Mesenchymal stem cell (in vitro differentiated cells and primary cell): ENCODE measurements around the gene RAB11FIP4.

Experiments used
- DNase-seq: peaks from one replicate; pipeline ENCODE4 v3.0.0-alpha.2; 2013
- H2AFZ ChIP-seq: one replicate; pipeline ENCODE4 v1.6.1; 2013; ENCODE audit warnings: low read depth, mild to moderate bottlenecking, control low read depth, inconsistent platforms, low read length, moderate library complexity
- H2AK5ac ChIP-seq: 2 replicates; pipeline ENCODE4 v1.6.1; 2013; ENCODE audit warnings: low read length, moderate library complexity, mild to moderate bottlenecking, inconsistent platforms; ENCODE audit not compliant: severe bottlenecking
- H2BK120ac ChIP-seq: one replicate; pipeline ENCODE4 v1.6.1; 2013; ENCODE audit warnings: low read depth, mild to moderate bottlenecking, inconsistent platforms, low read length, moderate library complexity
- H2BK12ac ChIP-seq, 2 experiments: one replicate each; pipeline ENCODE4 v1.6.1; 2013; ENCODE audit warnings: inconsistent platforms in 2 of 2, low read length in 2 of 2, mild to moderate bottlenecking in 2 of 2, moderate library complexity in 2 of 2, control low read depth in 1 of 2
- H2BK15ac ChIP-seq: one replicate; pipeline ENCODE4 v1.6.1; 2013; ENCODE audit warnings: mild to moderate bottlenecking, low read depth, inconsistent platforms; ENCODE audit not compliant: poor library complexity, severe bottlenecking
- H2BK5ac ChIP-seq: 2 replicates; pipeline ENCODE4 v1.6.1; 2013; ENCODE audit warnings: low read depth, mild to moderate bottlenecking, low read length, control low read depth, inconsistent platforms; ENCODE audit not compliant: poor library complexity, severe bottlenecking
- H3K14ac ChIP-seq, 2 experiments: one replicate each; pipeline ENCODE4 v1.6.1; 2013; ENCODE audit warnings: inconsistent platforms in 2 of 2, low read length in 2 of 2, control low read depth in 1 of 2, mild to moderate bottlenecking in 1 of 2, moderate library complexity in 1 of 2
- H3K18ac ChIP-seq, 2 experiments: one replicate each; pipeline ENCODE4 v1.6.1; 2013; ENCODE audit warnings: inconsistent platforms in 2 of 2, low read length in 2 of 2, control low read depth in 1 of 2, low read depth in 1 of 2, mild to moderate bottlenecking in 1 of 2
- H3K23ac ChIP-seq, 2 experiments: one replicate each; pipeline ENCODE4 v1.6.1; 2013; ENCODE audit warnings: inconsistent platforms in 2 of 2, low read length in 2 of 2, mild to moderate bottlenecking in 2 of 2, moderate library complexity in 2 of 2, control low read depth in 1 of 2
- H3K27ac ChIP-seq: 2 replicates; pipeline ENCODE4 v1.5.1; 2013; ENCODE audit warnings: mild to moderate bottlenecking, moderate library complexity, low read length, control low read depth, inconsistent platforms; ENCODE audit not compliant: poor library complexity, severe bottlenecking
- H3K27me3 ChIP-seq, 2 experiments: 2 replicates each; pipeline versions ENCODE4 v1.6.1 to v1.7.0; 2013; ENCODE audit warnings: low read length in 2 of 2, mild to moderate bottlenecking in 2 of 2, moderate library complexity in 2 of 2, control low read depth in 1 of 2, inconsistent platforms in 1 of 2; ENCODE audit not compliant: control insufficient read depth in 1 of 2, insufficient read depth in 1 of 2
- H3K36me3 ChIP-seq, 2 experiments: 2 replicates each; pipeline versions ENCODE4 v1.6.1 to v1.7.0; 2013; ENCODE audit warnings: low read length in 2 of 2, control low read depth in 1 of 2, inconsistent platforms in 1 of 2, low read depth in 1 of 2, mild to moderate bottlenecking in 1 of 2; ENCODE audit not compliant: insufficient read depth in 2 of 2, control insufficient read depth in 1 of 2
- H3K4ac ChIP-seq, 2 experiments: one replicate each; pipeline ENCODE4 v1.6.1; 2013; ENCODE audit warnings: inconsistent platforms in 2 of 2, low read length in 2 of 2, mild to moderate bottlenecking in 2 of 2, moderate library complexity in 2 of 2, control low read depth in 1 of 2, low read depth in 1 of 2
- H3K4me1 ChIP-seq: 2 replicates; pipeline ENCODE4 v1.6.1; 2013; ENCODE audit warnings: low read depth, low read length, control low read depth; ENCODE audit not compliant: control insufficient read depth, insufficient read depth
- H3K4me2 ChIP-seq: 2 replicates; pipeline ENCODE4 v1.6.1; 2013; ENCODE audit warnings: low read length, mild to moderate bottlenecking, inconsistent platforms; ENCODE audit not compliant: poor library complexity, severe bottlenecking
- H3K4me3 ChIP-seq, 2 experiments: 2 replicates each; pipeline versions ENCODE4 v1.5.1 to v1.7.0; 2013; ENCODE audit warnings: low read length in 2 of 2, mild to moderate bottlenecking in 2 of 2, control low read depth in 1 of 2, low read depth in 1 of 2; ENCODE audit not compliant: insufficient read depth in 1 of 2
- H3K79me1 ChIP-seq: replicated peaks from 2 replicates; pipeline ENCODE4 v1.6.1; 2013; ENCODE audit warnings: mild to moderate bottlenecking, control low read depth, low read length, inconsistent platforms; ENCODE audit not compliant: poor library complexity, severe bottlenecking
- H3K9ac ChIP-seq: 2 replicates; pipeline ENCODE4 v1.7.0; 2013; ENCODE audit warnings: mild to moderate bottlenecking, low read length, moderate library complexity
- H3K9me3 ChIP-seq: 2 replicates; pipeline ENCODE4 v1.7.0; 2013; ENCODE audit warnings: mild to moderate bottlenecking, low read length; ENCODE audit not compliant: control insufficient read depth
- H4K8ac ChIP-seq: one replicate; pipeline ENCODE4 v1.6.1; 2013; ENCODE audit warnings: inconsistent platforms, mild to moderate bottlenecking, low read length, moderate library complexity
- H4K91ac ChIP-seq: one replicate; pipeline ENCODE4 v1.6.1; 2013; ENCODE audit warnings: mild to moderate bottlenecking, low read length, inconsistent platforms
- WGBS: methylation state at CpG from one replicate; pipeline ENCODE4 v1.1.7; 2013; ENCODE audit warnings: mixed read lengths; 5-methylcytosine and 5-hydroxymethylcytosine counted together

The RAB11FIP4 gene

GRCh38 chr17:31431852-31432658 is 40.6 kb downstream of the RAB11FIP4 start:
- H4K8ac ChIP-seq = no peak overlapping the region
- H2BK12ac ChIP-seq = no peak overlapping the region
- H2BK5ac ChIP-seq = no peak overlapping the region
- H2AFZ ChIP-seq = no peak overlapping the region
- H3K9me3 ChIP-seq = no peaks in the 10 kb centered on the region
- H3K79me1 ChIP-seq = no peaks in the 10 kb centered on the region
- WGBS = 58% methylated on average over 14 of the region's 16 CpGs
- no peak overlapping the region for H3K27ac ChIP-seq
- H3K9ac ChIP-seq = no peak overlapping the region
- H3K4ac ChIP-seq = no peak overlapping the region
- H3K4me2 ChIP-seq = no peak overlapping the region
- peaks cover 64 to 69% of the 10 kb centered on the region in 2 experiments for H3K27me3 ChIP-seq
- DNase-seq = no peak
- no peak overlapping the region for H2AK5ac ChIP-seq
- no peak overlapping the region for H3K4me3 ChIP-seq
- H4K91ac ChIP-seq = no peak overlapping the region
- H3K14ac ChIP-seq = no peak overlapping the region
- peaks cover 1% of the 10 kb centered on the region for H3K4me1 ChIP-seq
- no peaks in the 10 kb centered on the region for H3K36me3 ChIP-seq
- no peak overlapping the region for H2BK15ac ChIP-seq
- no peak overlapping the region for H2BK120ac ChIP-seq
- H3K18ac ChIP-seq = no peak overlapping the region
- H3K23ac ChIP-seq = no peak overlapping the region

DNA sequence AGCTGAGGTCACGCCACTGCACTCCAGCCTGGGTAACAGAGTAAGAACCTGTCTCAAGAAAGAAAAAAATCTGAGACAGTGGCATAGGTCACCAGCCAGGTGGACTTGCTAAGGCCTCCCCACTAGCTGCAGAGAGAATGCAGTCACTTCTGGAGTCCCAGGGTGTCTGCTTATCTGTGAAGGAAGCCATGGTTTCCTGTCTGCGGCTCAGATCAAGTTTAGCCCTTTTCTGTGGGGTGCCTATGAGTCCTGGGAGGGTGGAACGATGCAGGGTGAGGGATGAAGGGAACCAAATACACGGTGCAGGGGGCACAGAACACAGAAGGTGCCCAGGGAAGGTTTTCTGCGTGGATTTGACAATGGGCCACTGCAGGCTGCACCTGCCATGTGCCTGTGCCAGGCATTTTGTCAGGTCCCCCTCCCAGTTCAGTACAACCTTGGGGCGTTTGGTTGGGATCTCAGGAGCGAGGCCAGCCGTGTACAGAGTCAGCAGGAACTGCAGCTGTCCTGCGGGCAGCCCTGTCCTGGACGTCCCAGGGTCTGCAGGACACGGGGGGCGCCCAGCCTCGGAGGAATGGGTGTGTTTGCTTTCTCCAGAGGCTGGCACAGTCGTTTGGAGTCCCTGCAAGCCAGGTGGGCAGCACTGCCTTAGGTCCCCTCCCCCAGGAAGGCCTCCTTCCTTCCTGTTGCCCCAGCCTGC is 41.8 kb downstream of the RAB11FIP4 start:
- WGBS = 71% methylated on average over 14 of the region's 14 CpGs
- no peaks in the 10 kb centered on the region for H3K36me3 ChIP-seq
- no peak overlapping the region for H3K9ac ChIP-seq
- no peaks in the 10 kb centered on the region for H3K9me3 ChIP-seq
- no peaks in the 10 kb centered on the region for H3K79me1 ChIP-seq
- no peak overlapping the region for H3K4me2 ChIP-seq
- H4K91ac ChIP-seq = no peak overlapping the region
- DNase-seq = no peak
- no peak overlapping the region for H2BK12ac ChIP-seq
- H3K14ac ChIP-seq = no peak overlapping the region
- H3K4me1 ChIP-seq = peaks cover 3% of the 10 kb centered on the region
- peaks cover 61 to 67% of the 10 kb centered on the region in 2 experiments for H3K27me3 ChIP-seq
- no peak overlapping the region for H2BK120ac ChIP-seq
- no peak overlapping the region for H3K4me3 ChIP-seq
- no peak overlapping the region for H2AFZ ChIP-seq
- no peak overlapping the region for H3K23ac ChIP-seq
- no peak overlapping the region for H2BK15ac ChIP-seq
- H3K4ac ChIP-seq = no peak overlapping the region
- no peak overlapping the region for H2BK5ac ChIP-seq
- H4K8ac ChIP-seq = no peak overlapping the region
- no peak overlapping the region for H3K18ac ChIP-seq
- H2AK5ac ChIP-seq = no peak overlapping the region
- H3K27ac ChIP-seq = no peak overlapping the region

DNA sequence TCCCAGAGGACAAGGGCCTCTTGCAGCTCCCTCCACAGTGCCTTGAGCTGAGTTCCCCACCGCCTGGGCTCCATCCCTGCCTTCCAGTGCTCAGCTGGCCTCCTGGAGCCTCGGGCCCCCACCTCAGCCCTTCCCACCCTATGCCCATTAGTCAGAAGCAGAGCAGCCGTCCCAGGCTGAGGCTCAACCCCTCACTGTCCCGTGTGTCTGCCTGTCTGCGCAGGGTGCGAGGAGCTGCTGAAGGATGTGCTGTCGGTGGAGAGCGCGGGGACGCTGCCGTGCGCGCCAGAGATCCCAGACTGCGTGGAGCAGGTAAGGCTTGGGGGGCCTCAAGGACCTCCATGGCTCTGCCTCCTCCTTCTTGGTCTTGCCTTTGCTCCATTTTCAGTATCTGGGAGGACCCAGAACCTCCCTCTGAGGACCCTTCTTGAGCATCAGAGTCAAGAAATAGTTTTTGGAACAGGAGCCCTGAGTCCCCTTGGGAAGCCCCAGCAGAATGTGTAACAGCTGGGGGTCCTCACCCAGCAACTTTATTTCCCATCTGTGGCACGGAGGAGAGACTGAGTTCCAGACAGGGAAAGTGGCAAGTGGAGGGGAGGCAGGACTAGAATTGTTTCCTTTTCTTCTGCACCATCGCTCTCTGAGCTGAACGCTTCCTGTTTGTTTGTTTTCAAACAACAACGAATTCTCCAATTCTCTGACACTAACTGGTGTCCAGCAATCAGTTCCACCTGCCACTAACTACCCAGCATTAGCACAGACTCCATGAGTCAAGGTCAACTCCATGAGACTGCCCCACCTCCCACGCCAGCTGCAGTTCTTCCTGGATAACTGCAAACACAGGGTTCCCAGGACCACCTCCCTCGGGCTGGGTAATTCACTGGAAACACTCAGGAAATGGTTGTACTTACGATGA is 42.6 kb downstream of the RAB11FIP4 start:
- H3K4ac ChIP-seq = no peak overlapping the region
- no peak overlapping the region for H2AFZ ChIP-seq
- H3K79me1 ChIP-seq = no peaks in the 10 kb centered on the region
- H3K9ac ChIP-seq = no peak overlapping the region
- WGBS = 81% methylated on average over 20 of the region's 21 CpGs
- H2BK120ac ChIP-seq = no peak overlapping the region
- H4K8ac ChIP-seq = no peak overlapping the region
- peaks cover 58 to 67% of the 10 kb centered on the region in 2 experiments for H3K27me3 ChIP-seq
- H2BK12ac ChIP-seq = no peak overlapping the region
- H2BK15ac ChIP-seq = no peak overlapping the region
- no peak overlapping the region for H3K18ac ChIP-seq
- H3K36me3 ChIP-seq = no peaks in the 10 kb centered on the region
- no peak overlapping the region for H2BK5ac ChIP-seq
- no peaks in the 10 kb centered on the region for H3K9me3 ChIP-seq
- H3K4me2 ChIP-seq = no peak overlapping the region
- H3K4me1 ChIP-seq = peaks cover 3% of the 10 kb centered on the region
- no peak overlapping the region for H3K4me3 ChIP-seq
- no peak overlapping the region for H3K23ac ChIP-seq
- H2AK5ac ChIP-seq = no peak overlapping the region
- no peak for DNase-seq
- H3K14ac ChIP-seq = no peak overlapping the region
- H4K91ac ChIP-seq = no peak overlapping the region
- no peak overlapping the region for H3K27ac ChIP-seq

GRCh38 chr17:31434727-31435050 is 43.2 kb downstream of the RAB11FIP4 start:
- Histone ChIP-seq H3K36me3 (no peaks in the 10 kb centered on the region), H3K4ac (no peak overlapping the region), H2BK12ac (no peak overlapping the region), H2AFZ (no peak overlapping the region), H3K79me1 (no peaks in the 10 kb centered on the region), H2BK15ac (no peak overlapping the region), H2BK5ac (no peak overlapping the region), H3K18ac (no peak overlapping the region), H3K4me3 (no peak overlapping the region), H3K27ac (no peak overlapping the region), H3K4me1 (peaks cover 3% of the 10 kb centered on the region), H2BK120ac (no peak overlapping the region), H3K9me3 (no peaks in the 10 kb centered on the region), H2AK5ac (no peak overlapping the region), H3K14ac (no peak overlapping the region), H3K27me3 (peaks cover 58 to 69% of the 10 kb centered on the region in 2 experiments), H3K23ac (no peak overlapping the region), H3K4me2 (no peak overlapping the region), H3K9ac (no peak overlapping the region), H4K8ac (no peak overlapping the region), H4K91ac (no peak overlapping the region)
- DNase-seq = no peak
- WGBS = 91% methylated on average over 8 of the region's 8 CpGs
